Stimulated activated CD8-positive, alpha-beta memory T cell treated with anti-CD3 and anti-CD28 coated beads, Interleukin-7, amount 100 ng/mL, for 4 hours (primary cell): Measurements from ENCODE around the gene SNTB2.
"Not testable (repeated sequence)": the region's sequence is repeated elsewhere in the genome, so short reads cannot be mapped to it uniquely, and the experiment has no call there.

Experiments
- DNase-seq, 2 donors: peaks; one replicate each; pipeline ENCODE4 v3.0.0-alpha.2; 2020; ENCODE audit warnings: low read depth in 2 of 2

Gene SNTB2

DNA sequence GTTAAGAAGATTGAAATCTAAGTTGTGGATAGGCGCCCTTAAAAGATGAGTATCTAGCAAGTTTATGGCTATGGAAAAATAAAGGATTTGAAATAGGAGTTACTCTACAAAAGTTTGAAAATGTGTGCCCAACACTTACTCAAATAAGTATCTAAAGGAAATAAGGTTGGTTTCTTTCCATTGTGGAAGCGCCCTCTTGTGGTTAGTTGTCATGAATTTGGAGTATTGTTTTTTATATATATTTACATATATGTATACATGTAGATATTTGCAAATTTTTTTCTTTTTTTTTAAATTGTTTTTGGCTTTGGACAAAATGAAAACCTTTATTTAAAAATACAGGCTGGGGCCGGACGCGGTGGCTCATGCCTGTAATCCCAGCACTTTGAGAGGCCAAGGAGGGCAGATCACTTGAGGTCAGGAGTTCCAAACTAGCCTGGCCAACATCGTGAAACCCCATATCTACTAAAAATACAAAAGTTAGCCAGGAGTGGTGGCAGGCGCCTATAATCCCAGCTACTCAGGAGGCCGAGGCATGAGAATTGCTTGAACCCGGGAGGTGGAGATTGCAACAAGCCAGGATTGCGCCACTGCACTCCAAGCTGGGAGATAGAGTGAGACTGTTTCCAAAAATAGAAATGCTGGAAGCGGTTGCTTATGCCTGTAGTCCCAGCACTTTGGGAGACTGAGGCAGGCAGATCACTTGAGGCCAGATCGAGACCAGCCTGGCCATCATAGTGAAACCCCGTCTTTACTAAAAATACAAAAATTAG, 100.2 kb downstream of the SNTB2 start:
- DNase-seq = peak in 1 of 2 donors; percentile 13

DNA sequence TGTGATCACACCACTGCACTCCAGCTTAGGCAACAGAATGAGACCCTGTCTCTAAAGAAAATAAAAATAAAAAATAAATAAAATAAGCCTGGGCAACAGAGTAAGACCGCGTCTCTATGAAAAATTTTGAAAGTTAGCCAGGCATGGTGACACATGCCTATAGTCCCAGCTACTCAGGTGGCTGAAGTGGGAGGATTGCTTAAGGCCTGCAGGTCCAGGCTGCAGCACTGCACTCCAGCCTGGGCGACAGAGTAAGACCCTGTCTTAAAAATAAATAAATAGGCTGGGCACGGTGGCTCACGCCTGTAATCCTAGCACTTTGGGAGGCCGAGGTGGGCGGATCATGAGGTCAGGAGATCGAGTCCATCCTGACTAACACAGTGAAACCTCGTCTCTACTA, 104.7 kb downstream of the SNTB2 start:
- not testable (repeated sequence) for DNase-seq

DNA sequence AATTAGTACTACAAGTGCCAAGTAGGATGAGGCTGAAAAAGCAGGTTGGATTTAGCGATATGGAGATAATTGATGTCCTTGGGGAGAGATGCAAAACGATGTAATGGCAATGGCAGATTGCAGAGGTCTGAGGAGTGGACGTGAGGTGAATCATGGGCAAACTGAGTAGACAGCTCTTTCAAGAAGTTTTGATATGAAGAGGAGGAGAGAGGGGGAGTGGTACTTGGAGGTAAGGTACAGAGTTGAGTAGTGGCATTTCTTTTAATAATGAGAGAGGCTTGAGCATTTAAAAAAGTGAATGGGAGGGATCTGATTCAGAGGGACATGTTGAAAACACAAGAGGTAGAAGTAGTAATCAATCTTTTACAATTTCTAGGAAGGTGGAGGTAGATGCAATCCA, 106.4 kb downstream of the SNTB2 start:
- DNase-seq = no peak

DNA sequence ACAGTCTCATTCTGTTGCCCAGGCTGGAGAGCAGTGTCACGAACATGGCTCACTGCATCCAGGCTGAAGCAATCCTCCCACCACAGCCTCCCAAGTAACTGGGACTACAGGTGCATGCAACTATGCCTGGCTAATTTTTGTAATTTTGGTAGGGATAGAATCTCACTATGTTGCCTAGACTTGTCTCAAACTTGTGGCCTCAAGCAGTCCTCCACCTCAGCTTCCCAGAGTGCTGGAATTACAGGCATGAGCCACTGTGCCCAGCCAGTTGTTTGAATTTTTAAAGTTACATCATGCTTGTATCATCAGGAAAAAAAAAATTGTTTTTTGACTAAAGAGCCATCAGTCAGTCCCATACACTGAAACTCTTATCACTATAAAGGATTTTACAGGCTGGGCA, 107.1 kb downstream of the SNTB2 start:
- DNase-seq = no peak

DNA sequence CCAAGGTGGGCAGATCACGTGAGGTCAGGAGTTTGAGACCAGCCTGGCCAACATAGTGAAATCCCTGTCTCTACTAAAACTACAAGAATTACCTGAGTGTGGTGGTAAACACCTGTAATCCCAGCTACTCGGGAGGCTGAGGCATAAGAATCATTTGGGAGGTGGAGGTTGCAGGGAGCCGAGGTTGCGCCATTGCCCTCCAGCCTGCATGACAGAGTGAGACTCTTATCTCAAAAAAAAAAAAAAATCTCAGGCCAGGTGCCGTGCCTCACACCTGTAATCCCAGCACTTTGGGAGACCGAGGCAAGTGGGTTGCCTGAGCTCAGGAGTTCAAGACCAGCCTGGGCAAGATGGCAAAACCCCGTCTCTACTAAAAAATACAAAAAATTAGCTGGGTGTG, 109.8 kb downstream of the SNTB2 start:
- DNase-seq = not testable (repeated sequence)

DNA sequence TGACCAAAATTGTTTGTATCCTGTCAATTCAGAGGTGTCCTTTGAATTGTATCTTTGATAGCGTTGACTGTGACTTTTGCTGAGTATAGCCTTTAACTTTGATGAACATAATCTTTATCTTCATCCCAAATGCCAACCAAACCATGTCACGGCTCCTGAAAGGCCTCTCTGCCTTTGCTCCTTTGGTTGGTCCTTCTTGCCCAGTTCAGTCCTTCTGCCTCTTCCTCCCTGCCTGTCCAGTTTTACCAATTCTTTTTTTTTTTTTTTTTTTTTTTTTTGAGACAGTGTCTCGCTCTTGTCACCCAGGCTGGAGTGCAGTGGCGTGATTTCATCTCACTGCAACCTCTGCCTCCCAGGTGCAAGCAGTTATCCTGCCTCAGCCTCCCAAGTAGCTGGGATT, 111.3 kb downstream of the SNTB2 start:
- no peak for DNase-seq

DNA sequence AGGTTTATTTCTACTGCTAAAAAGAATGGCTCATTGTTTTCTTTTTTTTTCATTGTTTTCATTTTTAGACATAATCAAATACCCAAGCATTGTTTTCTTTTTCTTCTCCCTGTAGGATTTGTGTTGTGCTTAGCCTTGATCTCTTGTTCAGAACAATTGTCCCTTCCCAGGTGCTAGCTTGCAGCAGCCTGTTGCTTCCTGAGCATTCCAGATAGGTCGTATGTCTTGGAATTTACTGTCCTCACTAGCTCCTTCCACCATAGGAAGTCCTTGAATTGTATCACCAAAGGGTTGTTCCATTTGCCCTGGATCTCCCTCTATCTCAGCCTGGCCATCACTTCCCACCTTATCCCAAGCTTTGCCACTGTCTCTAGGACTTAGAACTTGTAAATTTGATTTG, 114.2 kb downstream of the SNTB2 start:
- no peak for DNase-seq

DNA sequence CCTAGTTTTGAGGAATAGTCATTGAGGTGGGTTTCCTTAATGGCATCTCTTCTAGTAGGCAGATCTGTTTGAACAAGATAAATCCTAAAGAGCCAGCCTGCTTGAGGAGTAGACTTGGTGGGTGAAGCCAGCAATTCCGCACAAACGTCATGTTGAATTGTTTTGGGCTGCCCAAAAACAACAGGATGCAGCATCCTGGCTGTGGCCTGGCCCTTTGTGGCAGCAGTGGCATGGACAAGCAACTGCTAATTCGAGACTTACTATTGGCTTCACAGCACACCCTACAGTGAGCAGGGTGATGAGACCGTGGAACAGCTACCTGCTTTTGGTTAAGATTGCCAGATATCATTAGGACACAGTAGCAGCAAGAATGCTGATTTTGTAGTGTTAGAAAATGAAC, 114.9 kb downstream of the SNTB2 start:
- DNase-seq = no peak

DNA sequence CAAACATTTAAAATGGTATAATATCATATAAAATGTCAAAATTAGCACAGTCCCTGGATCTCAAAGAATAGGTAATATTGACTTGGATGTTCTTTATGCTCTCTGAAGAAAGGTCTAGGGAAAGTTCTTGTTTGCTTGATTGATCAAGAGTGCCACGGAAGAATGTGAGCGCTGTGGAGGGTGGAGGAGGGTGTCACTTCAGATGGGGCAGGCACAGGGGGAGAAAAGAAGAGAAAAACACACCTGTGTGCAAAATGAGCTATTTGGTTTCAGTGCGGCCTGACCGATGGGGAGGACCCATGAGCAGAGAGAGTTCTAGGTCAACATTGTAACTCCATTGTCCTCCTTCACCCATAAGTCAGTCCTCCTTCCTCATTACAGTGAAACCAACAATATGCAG, 115.3 kb downstream of the SNTB2 start:
- DNase-seq = no peak

DNA sequence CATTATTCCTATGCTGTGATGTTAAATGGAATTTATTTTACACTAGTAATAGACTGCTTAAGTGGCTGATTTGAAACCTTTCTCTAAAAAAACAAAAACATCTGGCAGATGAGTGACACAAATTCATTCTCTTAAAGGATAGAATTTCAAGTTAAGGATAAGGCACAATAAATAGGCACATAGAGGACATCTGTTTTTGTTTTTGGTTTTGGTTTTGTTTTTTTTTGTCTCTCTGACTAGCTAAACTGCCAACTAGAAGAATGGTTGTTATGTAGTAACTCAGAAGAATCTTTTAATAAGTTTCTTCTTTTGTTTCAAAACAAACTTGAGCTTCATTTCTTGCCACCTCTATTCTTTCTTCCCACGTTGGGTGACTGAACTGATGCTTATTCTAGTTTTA, 119.1 kb downstream of the SNTB2 start:
- DNase-seq = no peak

DNA sequence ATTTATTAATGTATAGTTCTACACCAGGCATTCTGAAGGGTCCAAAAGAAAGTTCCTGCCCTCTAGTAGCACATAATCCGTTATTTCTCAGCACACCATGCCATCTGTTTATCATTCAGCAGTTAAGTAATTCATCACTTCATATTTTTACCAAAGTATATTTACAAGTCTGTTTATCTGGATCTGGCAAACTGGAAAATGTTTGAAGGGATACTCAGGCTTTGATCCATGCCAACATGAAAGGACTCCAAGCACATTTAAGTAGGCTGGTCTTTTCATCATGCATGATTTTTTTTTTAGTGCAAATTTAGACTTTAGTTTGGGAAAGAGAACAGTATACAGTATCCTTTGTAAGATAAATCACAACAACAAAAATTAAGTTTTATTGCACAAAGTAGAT, 120.1 kb downstream of the SNTB2 start:
- no peak for DNase-seq

DNA sequence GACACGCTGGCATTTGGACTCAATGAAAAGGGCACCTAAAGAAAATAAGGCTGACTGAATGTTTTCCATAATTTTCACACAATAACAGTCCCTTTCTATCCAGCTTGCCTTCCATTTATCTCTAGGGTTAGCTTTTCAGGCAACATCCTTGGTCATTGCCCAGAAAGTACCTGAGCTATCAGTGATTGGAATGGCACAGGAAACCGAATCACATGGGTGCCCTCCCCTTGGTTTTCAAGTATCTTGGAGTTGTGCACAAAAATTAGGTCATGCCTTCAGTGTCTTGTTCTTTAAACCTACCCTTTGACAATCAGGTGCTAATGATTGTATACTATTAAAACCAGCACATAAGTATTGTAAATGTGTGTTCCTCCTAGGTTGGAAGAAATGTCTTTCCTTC, 120.9 kb downstream of the SNTB2 start:
- DNase-seq = no peak

DNA sequence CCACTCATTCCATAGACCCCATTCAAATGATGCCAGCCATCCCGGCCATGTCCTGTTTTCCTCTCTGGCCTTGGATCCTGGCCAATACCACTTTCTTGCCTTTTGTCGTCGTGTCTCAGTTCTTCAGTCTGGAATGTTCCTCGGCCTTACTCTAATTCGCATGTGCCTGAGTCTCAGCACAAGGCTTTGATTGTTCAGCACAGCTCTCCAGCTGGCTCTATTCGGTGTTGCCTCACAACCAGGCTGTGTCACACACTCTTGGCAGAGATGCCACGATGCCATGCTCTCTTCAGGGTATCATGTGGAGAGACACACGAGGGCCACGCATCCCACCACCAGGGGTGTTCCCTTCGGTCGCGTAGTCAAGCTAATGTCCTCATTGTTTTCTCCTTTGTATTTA, 122.4 kb downstream of the SNTB2 start:
- DNase-seq = no peak

DNA sequence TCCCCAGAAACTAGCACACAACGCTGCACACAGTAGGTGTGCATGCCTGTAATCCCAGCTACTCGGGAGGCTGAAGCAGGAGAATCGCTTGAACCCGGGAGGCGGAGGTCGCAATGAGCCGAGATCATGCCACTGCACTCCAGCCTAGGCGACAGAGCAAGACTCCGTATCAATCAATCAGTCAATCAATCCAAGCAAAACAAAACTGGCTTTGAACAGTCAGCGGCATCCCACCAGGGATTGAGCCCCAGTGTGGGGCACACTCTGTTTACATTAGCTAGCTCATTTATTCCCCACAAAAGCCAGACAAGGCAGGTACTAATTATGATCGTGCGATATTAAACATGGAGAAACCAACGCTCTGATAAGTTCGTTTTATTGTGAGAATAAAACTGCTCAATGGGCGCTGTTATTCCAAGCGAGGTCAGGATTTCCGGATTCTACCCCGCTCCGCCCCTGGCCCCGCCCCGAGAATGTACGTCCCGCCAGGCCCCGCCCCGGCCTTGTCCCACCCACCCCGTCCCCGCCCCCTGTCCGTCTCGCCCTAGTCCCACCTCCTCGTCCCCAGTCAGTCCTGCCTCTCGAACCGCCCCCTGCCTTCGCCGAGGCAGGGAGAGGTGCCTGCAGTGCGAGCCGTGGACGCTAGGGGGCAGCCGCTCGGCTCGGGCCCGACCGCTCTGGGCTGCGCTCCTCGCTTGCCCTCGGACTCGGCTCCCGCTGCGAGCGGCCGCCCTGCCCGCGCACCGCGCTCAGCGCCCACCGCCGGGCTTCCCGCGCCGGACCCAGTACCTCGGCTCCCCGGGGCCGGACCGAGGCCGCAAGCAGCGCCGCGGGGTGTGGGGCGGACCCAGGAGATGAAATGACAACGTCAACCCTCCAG, 123.9 kb downstream of the SNTB2 start, which contains the start of gene VPS4A:
TSS of gene VPS4A (plus strand) at position 698 of the 880 bp plus-strand sequence. CDS start at position 860, 162 bp downstream.
- peak; percentile 92 for DNase-seq

DNA sequence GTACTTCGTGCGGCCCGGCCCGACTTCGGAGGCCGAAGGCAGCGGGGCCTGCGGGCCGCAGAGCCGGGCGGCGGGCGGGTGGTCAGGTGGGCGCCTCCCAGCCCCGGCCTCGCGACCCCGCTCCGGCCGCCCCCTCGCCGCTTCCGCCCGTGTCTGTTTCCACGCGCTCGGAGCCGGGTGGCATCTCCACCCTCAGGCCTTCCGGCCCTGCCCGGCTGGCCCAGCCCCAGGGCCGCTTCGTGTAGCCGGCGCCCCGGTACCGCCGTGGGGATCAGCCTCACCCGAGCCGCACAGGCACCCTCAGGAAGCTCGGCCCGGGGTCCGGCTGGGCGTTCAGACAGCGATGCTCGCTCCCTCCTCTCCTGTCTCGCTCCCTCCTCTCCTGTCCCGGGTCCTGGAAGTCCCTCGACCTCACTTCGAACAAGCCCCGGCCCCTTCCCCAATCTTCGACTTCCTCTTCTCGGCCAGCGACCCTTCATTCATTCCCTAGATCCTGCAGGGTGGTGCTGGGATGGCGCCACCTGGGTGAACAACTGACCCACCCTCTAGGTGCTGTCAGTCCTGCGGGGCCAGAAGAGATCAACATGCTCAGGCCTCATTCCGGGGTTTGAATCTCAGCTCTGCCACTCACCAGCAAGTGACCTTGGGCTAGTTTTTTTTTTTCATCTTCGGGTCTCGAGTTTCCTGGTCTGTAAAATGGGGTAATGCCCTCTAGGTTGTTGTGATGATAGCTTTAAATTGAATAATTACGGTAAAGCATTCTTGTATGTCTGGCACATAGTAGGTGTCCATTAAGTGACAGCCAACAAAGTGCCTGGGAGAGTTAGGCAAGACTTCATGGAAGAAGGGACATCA, 124.8 kb downstream of the SNTB2 start:
- DNase-seq = peak in 1 of 2 donors; percentile 32

DNA sequence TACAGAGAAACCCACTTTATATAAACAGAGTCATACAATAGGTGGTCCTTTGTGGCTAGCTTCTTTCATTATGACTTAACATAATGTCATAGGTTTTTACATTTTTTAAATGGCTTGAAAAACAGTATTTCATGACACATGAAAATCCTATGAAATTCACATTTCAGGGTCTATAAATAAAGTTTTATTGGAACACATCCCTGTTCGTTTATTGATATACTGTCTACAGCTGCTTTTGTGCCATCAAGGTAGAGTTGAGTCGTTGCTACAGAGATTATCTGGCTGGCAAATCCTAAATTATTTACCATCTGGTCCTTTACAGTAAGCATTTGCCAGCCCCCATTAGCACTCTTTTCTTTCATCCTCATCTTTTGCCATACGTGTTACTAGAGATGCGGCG, 126.5 kb downstream of the SNTB2 start:
- no peak for DNase-seq

DNA sequence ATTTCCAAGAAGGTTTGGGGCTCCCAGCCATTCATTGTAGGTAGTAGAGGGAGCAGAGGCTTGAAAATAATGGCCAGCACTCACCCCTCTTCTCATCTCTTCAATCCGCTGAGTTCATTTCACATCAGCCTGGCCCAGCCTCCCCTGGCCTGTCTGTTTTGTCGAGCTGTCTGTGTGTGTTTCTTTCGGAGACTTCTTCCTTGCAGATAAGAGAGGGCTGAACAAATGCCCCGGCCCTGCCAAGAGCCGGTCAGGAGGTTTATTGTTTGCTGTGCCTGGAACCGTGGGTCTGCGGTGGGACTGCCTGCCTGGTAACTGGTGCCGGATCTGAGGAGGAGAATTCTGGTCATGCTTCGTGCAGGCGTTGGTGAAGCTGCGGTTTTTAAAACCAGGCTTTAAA, 127.6 kb downstream of the SNTB2 start:
- DNase-seq = no peak

DNA sequence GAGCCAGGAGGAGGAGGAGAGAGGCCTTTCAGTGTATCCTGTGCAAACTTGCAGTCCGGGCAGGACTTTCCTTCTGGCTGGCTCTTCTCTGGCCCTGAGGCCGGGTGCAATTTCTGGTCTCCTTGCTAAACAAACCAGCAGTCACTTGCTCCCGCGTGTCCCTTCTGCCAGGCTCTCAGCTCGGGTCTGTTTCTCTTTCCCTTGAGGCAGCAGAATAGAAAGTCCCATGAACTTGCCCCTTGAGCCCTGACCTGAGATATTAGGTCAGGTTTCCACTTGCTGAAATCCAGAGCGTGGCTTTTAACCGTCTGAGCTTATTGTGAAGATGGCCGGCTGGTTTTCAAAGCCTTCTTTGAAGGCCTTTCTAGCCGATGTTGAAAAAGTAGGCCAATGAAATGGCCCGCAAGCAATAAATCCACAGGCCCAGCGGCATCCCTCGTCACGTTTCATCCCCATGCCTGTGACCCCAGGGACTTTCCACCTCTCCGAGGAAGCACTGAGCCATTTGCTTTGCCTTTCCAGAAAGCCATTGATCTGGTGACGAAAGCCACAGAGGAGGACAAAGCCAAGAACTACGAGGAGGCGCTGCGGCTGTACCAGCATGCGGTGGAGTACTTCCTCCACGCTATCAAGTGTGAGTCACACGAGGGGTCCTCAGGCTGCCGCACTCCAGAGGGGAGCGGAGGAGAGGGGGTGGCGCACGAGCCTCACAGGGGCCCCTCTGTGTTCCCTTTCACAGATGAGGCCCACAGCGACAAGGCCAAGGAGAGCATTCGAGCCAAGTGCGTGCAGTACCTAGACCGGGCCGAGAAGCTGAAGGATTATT, 128.7 kb downstream of the SNTB2 start:
- DNase-seq = no peak

DNA sequence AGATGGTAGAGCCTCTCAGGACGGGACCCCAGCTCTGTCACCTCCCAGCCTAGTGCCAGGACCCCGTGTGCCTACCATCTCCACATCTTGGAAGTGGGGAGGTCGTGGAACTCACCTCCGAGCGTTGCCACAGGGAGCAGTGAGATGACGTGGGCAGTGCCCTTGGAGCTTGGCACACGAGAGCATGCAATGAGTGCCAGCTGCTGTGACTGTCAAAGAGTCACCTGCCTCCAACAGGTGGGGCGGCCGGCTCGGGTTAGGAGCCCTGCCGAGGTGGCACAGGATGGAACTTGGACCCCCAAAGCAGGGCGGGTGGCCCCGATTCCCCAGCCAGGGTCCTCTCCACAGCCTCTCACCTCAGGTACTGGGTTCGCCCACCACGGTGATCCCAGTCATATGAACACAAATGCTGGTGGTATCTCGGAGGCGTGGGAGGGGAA, 129.7 kb downstream of the SNTB2 start:
- no peak for DNase-seq

DNA sequence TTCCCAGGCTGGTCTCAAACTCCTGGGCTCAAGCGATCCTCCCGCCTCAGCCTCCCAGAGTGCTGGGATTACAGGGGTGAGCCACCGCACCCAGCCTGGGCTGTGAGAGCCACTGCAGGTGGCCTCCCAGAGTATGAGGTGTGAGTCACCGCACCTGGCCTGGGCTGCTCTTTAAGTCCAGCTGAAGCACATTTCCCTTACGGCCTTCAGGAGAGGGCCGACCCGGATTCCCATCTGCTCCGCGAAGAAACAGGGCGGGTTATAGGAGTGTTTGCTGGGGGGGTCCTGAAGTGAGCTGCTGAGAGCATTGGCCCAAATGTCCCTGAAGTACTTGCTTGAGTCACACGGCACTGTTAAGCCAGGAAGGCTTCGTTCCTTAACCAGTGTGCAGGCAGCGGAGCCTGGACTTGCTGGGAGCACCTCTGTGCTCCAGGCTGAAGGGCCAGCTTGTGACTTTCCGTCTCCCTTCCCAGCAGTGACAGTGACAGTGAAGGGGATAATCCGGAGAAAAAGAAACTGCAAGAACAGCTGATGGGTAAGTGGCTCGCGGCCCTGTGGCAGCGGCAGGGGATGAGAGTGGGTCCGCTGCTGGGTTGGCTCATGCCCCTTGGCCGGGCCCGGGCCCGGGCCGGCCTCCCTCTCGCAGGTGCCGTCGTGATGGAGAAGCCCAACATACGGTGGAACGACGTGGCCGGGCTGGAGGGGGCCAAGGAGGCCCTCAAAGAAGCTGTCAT, 131.4 kb downstream of the SNTB2 start:
- DNase-seq = no peak
